IPS-20b (cell line): Measurements from ENCODE around the gene NOL4L.

Source experiments
- H3K27ac ChIP-seq: one replicate; pipeline ENCODE4 v1.5.1; 2013; ENCODE audit warnings: low read length
- H3K27me3 ChIP-seq: 2 replicates; pipeline ENCODE4 v1.6.1; 2013; ENCODE audit warnings: mild to moderate bottlenecking, low read length, inconsistent platforms; ENCODE audit not compliant: insufficient read depth
- H3K36me3 ChIP-seq: 2 replicates; pipeline ENCODE4 v1.6.1; 2013; ENCODE audit warnings: low read depth, mild to moderate bottlenecking, inconsistent platforms, low read length, moderate library complexity; ENCODE audit not compliant: insufficient read depth
- H3K4me1 ChIP-seq: 2 replicates; pipeline ENCODE4 v1.6.1; 2013; ENCODE audit warnings: mild to moderate bottlenecking, control low read depth, inconsistent platforms, low read length, moderate library complexity; ENCODE audit not compliant: insufficient read depth
- H3K4me3 ChIP-seq: 2 replicates; pipeline ENCODE4 v1.5.1; 2013; ENCODE audit warnings: mild to moderate bottlenecking, low read length, inconsistent platforms
- H3K9ac ChIP-seq: 2 replicates; pipeline ENCODE4 v1.6.1; 2013; ENCODE audit warnings: low read depth, mild to moderate bottlenecking, inconsistent platforms, low read length, moderate library complexity
- H3K9me3 ChIP-seq: 2 replicates; pipeline ENCODE4 v1.6.1; 2013; ENCODE audit warnings: mild to moderate bottlenecking, low read depth, low read length, inconsistent platforms; ENCODE audit not compliant: insufficient read depth

The NOL4L gene

GRCh38 chr20:32519381-32519730, 65.8 kb downstream of the NOL4L start:
- no peak overlapping the region for H3K27ac ChIP-seq
- H3K27me3 ChIP-seq: no peaks in the 10 kb centered on the region
- H3K4me3 ChIP-seq: no peak overlapping the region
- no peaks in the 10 kb centered on the region for H3K9me3 ChIP-seq
- H3K9ac ChIP-seq: no peak overlapping the region
- H3K4me1 ChIP-seq: no peaks in the 10 kb centered on the region
- no peaks in the 10 kb centered on the region for H3K36me3 ChIP-seq

- no peaks in the 10 kb centered on the region for H3K4me1 ChIP-seq
- H3K36me3 ChIP-seq: no peaks in the 10 kb centered on the region
- no peaks in the 10 kb centered on the region for H3K9me3 ChIP-seq
- H3K27ac ChIP-seq: no peak overlapping the region
- H3K27me3 ChIP-seq: no peaks in the 10 kb centered on the region
- H3K4me3 ChIP-seq: no peak overlapping the region
- no peak overlapping the region for H3K9ac ChIP-seq
Observed at GRCh38 chr20:32518593-32519380, 66.3 kb downstream of the NOL4L start.

- Histone ChIP-seq H3K9me3 (no peaks in the 10 kb centered on the region), H3K27me3 (no peaks in the 10 kb centered on the region), H3K4me3 (no peak overlapping the region), H3K9ac (no peak overlapping the region), H3K4me1 (no peaks in the 10 kb centered on the region), H3K27ac (no peak overlapping the region), H3K36me3 (no peaks in the 10 kb centered on the region)
Observed at GRCh38 chr20:32517914-32518592, 67.1 kb downstream of the NOL4L start.

- Histone ChIP-seq H3K36me3 (no peaks in the 10 kb centered on the region), H3K9me3 (no peaks in the 10 kb centered on the region), H3K4me3 (no peak overlapping the region), H3K9ac (no peak overlapping the region), H3K4me1 (no peaks in the 10 kb centered on the region), H3K27ac (no peak overlapping the region), H3K27me3 (no peaks in the 10 kb centered on the region)
Observed at GRCh38 chr20:32517518-32517873, 67.6 kb downstream of the NOL4L start.

- Histone ChIP-seq H3K27ac (no peak overlapping the region), H3K4me1 (no peaks in the 10 kb centered on the region), H3K27me3 (no peaks in the 10 kb centered on the region), H3K4me3 (no peak overlapping the region), H3K9me3 (no peaks in the 10 kb centered on the region), H3K36me3 (no peaks in the 10 kb centered on the region), H3K9ac (no peak overlapping the region)
Observed at GRCh38 chr20:32516583-32517517, 68.3 kb downstream of the NOL4L start.

GRCh38 chr20:32515631-32516101, 69.5 kb downstream of the NOL4L start:
- H3K4me3 ChIP-seq: no peak overlapping the region
- no peaks in the 10 kb centered on the region for H3K27me3 ChIP-seq
- H3K36me3 ChIP-seq: no peaks in the 10 kb centered on the region
- peaks cover 1% of the 10 kb centered on the region; the same call in 1 of the 2 replicates for H3K4me1 ChIP-seq
- H3K9ac ChIP-seq: no peak overlapping the region
- H3K9me3 ChIP-seq: no peaks in the 10 kb centered on the region
- no peak overlapping the region for H3K27ac ChIP-seq

GRCh38 chr20:32514760-32515159, 70.4 kb downstream of the NOL4L start:
- H3K27ac ChIP-seq: no peak overlapping the region

GRCh38 chr20:32513031-32513866, 71.9 kb downstream of the NOL4L start:
- no peak overlapping the region for H3K9ac ChIP-seq

More at GRCh38 chr20:32514760-32515159, 70.4 kb downstream of the NOL4L start:
- H3K36me3 ChIP-seq: no peaks in the 10 kb centered on the region
- H3K9me3 ChIP-seq: no peaks in the 10 kb centered on the region
- no peak overlapping the region for H3K9ac ChIP-seq
- H3K4me1 ChIP-seq: peaks cover 4% of the 10 kb centered on the region; the same call in 1 of the 2 replicates
- H3K27me3 ChIP-seq: no peaks in the 10 kb centered on the region
- no peak overlapping the region for H3K4me3 ChIP-seq

GRCh38 chr20:32512047-32512385, 73.1 kb downstream of the NOL4L start:
- peaks cover 4% of the 10 kb centered on the region; the same call in 1 of the 2 replicates for H3K4me1 ChIP-seq
- no peak overlapping the region for H3K27ac ChIP-seq
- no peaks in the 10 kb centered on the region for H3K9me3 ChIP-seq
- no peaks in the 10 kb centered on the region for H3K36me3 ChIP-seq
- H3K4me3 ChIP-seq: no peak overlapping the region
- no peaks in the 10 kb centered on the region for H3K27me3 ChIP-seq
- no peak overlapping the region for H3K9ac ChIP-seq

More at GRCh38 chr20:32513031-32513866, 71.9 kb downstream of the NOL4L start:
- no peak overlapping the region for H3K4me3 ChIP-seq
- H3K27me3 ChIP-seq: no peaks in the 10 kb centered on the region
- peaks cover 4% of the 10 kb centered on the region; the same call in 1 of the 2 replicates for H3K4me1 ChIP-seq
- no peak overlapping the region for H3K27ac ChIP-seq
- no peaks in the 10 kb centered on the region for H3K9me3 ChIP-seq
- H3K36me3 ChIP-seq: no peaks in the 10 kb centered on the region

- Histone ChIP-seq H3K9ac (no peak overlapping the region), H3K27me3 (no peaks in the 10 kb centered on the region), H3K27ac (no peak overlapping the region), H3K4me3 (no peak overlapping the region), H3K4me1 (peaks cover 4% of the 10 kb centered on the region; the same call in 1 of the 2 replicates), H3K36me3 (no peaks in the 10 kb centered on the region), H3K9me3 (no peaks in the 10 kb centered on the region)
Observed at GRCh38 chr20:32511358-32512046, 73.6 kb downstream of the NOL4L start.
